HG03039 (cell line): ENCODE data around the gene ASB8.

ENCODE experiments used
- ATAC-seq: cut with Tn5 transposase; IDR thresholded peaks from one replicate; pipeline ENCODE4 v1.9.1; 2021; ENCODE audit warnings: mild to moderate bottlenecking, moderate library complexity; ENCODE audit not compliant: unreplicated experiment

ASB8 gene

GRCh38 chr12:48157018-48157888, at the start of gene ASB8:
TSS of gene ASB8 (minus strand) at chr12:48157515. CDS start at chr12:48153496, 4,019 bp downstream.
- ATAC-seq = peak; percentile 90

- no peak for ATAC-seq
These were observed 45.9 kb upstream of the ASB8 start, which contains the start of gene OR10AD1 for GRCh38 chr12:48203192-48203591. TSS of gene OR10AD1 (minus strand) at chr12:48203292. CDS start at chr12:48203292, 0 bp downstream.

GRCh38 chr12:48202766-48203165, 45.5 kb upstream of the ASB8 start:
- no peak for ATAC-seq

GRCh38 chr12:48201516-48201915, 44.2 kb upstream of the ASB8 start:
- ATAC-seq = no peak

- ATAC-seq = no peak
These were observed 43.8 kb upstream of the ASB8 start for GRCh38 chr12:48201091-48201490.

GRCh38 chr12:48199774-48200221, 42.5 kb upstream of the ASB8 start:
- ATAC-seq = no peak

GRCh38 chr12:48198985-48199384, 41.7 kb upstream of the ASB8 start:
- no peak for ATAC-seq

GRCh38 chr12:48198672-48198971, 41.3 kb upstream of the ASB8 start:
- peak; percentile 10 for ATAC-seq

GRCh38 chr12:48197971-48198671, 40.8 kb upstream of the ASB8 start:
- peak; percentile 99 for ATAC-seq

GRCh38 chr12:48197549-48197970, 40.2 kb upstream of the ASB8 start:
- ATAC-seq = no peak

GRCh38 chr12:48194799-48195201, 37.5 kb upstream of the ASB8 start:
- ATAC-seq = no peak

GRCh38 chr12:48193623-48194022, 36.3 kb upstream of the ASB8 start:
- no peak for ATAC-seq

GRCh38 chr12:48192861-48193260, 35.5 kb upstream of the ASB8 start:
- ATAC-seq = no peak

GRCh38 chr12:48191096-48191495, 33.8 kb upstream of the ASB8 start:
- ATAC-seq = no peak

- no peak for ATAC-seq
These were observed 32.2 kb upstream of the ASB8 start for GRCh38 chr12:48189331-48190125.

GRCh38 chr12:48187916-48188695, 30.8 kb upstream of the ASB8 start:
- ATAC-seq = no peak

GRCh38 chr12:48185181-48185919, 28.0 kb upstream of the ASB8 start:
- ATAC-seq = no peak

- ATAC-seq = no peak
These were observed 27.2 kb upstream of the ASB8 start for GRCh38 chr12:48184549-48184922.

GRCh38 chr12:48183876-48184548, 26.7 kb upstream of the ASB8 start:
- ATAC-seq = no peak
